Neural progenitor cell (in vitro differentiated cells): ENCODE results near the gene RAMP1.

Experiments
- EZH2 ChIP-seq: fragments of 200-600 bp; sonication (generic); IDR thresholded peaks from 2 replicates; pipeline ENCODE4 v1.6.1; 2017; ENCODE audit warnings: antibody characterized with exemption, mild to moderate bottlenecking, moderate library complexity
- EZH2phosphoT487 ChIP-seq: fragments of 200-600 bp; sonication (generic); IDR thresholded peaks from 2 replicates; pipeline ENCODE4 v1.6.1; 2017; ENCODE audit warnings: antibody characterized with exemption
- TF ChIP-seq, protein P1 (sequence below): fragments of 200-600 bp; sonication (generic); IDR thresholded peaks from 2 replicates; pipeline ENCODE4 v1.5.1; 2017; ENCODE audit warnings: antibody characterized with exemption, mild to moderate bottlenecking

DNA sequence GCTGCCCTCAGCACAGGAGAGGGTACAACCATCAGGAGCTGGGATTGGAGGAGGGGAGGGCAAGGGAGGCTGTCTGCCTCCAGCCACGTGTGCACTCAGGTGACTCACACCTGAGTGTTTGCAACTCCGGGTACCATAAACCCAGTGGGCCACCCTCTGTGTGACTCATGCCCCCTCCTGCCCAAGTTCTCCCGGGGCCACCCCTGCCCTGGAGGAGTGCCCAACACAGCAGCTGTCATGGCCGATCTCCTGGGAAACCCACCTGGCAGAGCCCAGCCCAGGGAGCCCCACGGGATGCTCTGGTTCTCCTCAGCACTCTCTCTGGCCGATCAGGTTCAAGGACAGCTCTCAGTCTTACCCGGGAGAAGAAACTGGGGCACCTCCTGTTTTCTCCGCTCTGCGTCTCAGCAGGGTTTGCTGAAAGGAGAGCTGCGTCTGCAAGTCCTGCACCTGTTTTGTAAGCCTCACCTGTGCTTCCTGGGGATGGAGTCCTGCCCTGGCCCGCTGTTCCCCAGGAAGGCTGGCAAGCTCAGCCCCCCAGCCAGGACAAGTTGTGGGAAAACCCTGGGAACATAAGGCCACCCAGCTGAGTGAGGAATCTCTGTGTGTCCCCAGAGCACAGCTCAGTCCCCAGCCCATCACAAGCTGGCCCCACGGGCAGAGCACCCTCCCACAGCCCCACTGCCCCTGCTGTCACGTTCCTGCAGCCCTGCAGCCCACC lies 63.4 kb downstream of the RAMP1 start:
- TF ChIP-seq EZH2 = no peak
- TF ChIP-seq, protein P1, sequence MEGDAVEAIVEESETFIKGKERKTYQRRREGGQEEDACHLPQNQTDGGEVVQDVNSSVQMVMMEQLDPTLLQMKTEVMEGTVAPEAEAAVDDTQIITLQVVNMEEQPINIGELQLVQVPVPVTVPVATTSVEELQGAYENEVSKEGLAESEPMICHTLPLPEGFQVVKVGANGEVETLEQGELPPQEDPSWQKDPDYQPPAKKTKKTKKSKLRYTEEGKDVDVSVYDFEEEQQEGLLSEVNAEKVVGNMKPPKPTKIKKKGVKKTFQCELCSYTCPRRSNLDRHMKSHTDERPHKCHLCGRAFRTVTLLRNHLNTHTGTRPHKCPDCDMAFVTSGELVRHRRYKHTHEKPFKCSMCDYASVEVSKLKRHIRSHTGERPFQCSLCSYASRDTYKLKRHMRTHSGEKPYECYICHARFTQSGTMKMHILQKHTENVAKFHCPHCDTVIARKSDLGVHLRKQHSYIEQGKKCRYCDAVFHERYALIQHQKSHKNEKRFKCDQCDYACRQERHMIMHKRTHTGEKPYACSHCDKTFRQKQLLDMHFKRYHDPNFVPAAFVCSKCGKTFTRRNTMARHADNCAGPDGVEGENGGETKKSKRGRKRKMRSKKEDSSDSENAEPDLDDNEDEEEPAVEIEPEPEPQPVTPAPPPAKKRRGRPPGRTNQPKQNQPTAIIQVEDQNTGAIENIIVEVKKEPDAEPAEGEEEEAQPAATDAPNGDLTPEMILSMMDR = no peak
- TF ChIP-seq EZH2phosphoT487 = no peak
